Measurements from ENCODE around the gene TBC1D8. TPM values are rescaled to one million over a fixed set of nuclear protein-coding genes. Genes with fewer than 3 reads are reported as not detected.

Gene TBC1D8
- total RNA-seq, 2 donors from 2014 or later, result 86.1 to 149 TPM

DNA sequence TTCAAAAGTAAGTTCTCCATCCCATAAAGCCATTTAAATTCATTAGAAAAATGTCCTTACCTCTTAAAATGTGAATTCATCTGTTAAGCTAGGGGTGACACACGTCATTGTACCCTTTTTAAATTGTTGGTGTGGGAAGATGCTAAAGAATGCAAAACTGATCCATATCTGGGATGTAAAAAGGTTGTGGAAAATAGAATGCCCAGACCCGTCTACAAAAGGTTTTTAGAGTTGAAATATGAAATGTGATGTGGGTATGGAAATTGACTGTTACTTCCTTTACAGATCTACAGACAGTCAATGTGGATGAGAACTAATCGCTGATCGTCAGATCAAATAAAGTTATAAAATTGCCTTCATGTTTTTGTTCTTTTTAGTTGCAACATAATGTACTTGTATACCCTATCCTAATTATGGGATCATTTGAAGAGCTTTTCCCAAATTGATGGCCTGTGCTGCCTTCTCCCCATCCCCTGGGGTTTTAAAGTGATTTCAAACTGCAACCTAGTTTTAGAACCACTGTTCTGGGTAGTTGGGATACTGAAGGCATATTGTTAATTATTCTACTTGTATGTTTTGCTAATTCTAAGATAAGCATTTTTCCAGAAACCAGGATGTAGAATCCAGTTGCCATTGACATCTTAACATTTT, 145.0 kb downstream of the TBC1D8 start:
- H3K27me3 ChIP-seq (replicated peaks; ENCODE audit: insufficient read depth), result no peaks in the 10 kb centered on the region
- DNase-seq (ENCODE audit: low spot score), result no peak
- H3K9me3 ChIP-seq, result no peaks in the 10 kb centered on the region
- peaks cover 5% of the 10 kb centered on the region for H3K4me1 ChIP-seq (replicated peaks)
- no peak for TF ChIP-seq POLR2A (IDR thresholded peaks at IDR 0.05)
- TF ChIP-seq, protein P1, sequence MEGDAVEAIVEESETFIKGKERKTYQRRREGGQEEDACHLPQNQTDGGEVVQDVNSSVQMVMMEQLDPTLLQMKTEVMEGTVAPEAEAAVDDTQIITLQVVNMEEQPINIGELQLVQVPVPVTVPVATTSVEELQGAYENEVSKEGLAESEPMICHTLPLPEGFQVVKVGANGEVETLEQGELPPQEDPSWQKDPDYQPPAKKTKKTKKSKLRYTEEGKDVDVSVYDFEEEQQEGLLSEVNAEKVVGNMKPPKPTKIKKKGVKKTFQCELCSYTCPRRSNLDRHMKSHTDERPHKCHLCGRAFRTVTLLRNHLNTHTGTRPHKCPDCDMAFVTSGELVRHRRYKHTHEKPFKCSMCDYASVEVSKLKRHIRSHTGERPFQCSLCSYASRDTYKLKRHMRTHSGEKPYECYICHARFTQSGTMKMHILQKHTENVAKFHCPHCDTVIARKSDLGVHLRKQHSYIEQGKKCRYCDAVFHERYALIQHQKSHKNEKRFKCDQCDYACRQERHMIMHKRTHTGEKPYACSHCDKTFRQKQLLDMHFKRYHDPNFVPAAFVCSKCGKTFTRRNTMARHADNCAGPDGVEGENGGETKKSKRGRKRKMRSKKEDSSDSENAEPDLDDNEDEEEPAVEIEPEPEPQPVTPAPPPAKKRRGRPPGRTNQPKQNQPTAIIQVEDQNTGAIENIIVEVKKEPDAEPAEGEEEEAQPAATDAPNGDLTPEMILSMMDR (IDR thresholded peaks at IDR 0.05), result no peak
- TF ChIP-seq POLR2AphosphoS5 (IDR thresholded peaks at IDR 0.05), result no peak
- WGBS, result 60% methylated on average over 4 of the region's 4 CpGs
- no peak overlapping the region for H3K4me3 ChIP-seq
- H3K27ac ChIP-seq, result no peak overlapping the region
- peaks cover 5 to 16% of the 10 kb centered on the region in 2 donors for H3K36me3 ChIP-seq
- intact Hi-C loops (cut with DNase I), result no loop called here

DNA sequence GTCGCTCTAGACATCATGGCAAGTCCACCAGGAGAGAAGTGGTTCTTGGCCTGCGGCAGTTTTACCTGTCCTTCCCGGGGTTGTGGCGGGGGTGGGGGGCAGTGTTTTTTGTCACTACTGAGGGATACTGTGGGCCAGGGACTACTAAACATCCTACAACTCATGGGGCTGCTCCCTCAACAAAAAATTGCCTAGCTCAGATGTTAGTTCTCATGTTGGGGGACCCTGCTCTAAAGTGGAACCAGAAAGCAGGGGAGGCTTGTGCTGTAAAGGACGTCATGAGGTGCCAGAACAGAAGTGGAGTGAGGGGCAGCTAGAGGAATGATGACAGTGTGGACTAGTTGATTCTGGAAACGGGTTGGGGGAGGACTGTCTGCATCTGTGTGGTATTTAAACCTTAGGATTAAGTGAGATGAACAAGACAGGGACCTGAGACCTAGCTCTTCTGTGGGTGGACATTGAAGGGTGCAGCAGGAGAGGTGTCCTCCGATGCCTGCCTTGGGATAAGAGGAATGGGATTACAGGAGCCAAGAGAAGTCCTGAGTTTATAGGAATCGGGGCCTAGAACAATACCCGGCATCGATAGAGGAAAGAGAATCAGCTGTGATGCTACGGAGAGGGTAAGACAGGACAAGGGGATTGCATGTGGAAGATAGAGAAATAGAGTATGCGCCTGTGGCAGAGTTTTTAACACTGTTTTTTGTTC, 146.4 kb downstream of the TBC1D8 start:
- TF ChIP-seq POLR2AphosphoS5 (IDR thresholded peaks at IDR 0.05) (no peak), POLR2A (IDR thresholded peaks at IDR 0.05) (no peak)
- TF ChIP-seq, protein P1 (IDR thresholded peaks at IDR 0.05), result no peak
- DNase-seq (ENCODE audit: low spot score), result no peak
- Histone ChIP-seq H3K27ac (no peak overlapping the region), H3K36me3 (peaks cover 5 to 16% of the 10 kb centered on the region in 2 donors), H3K4me3 (no peak overlapping the region), H3K27me3 (replicated peaks; ENCODE audit: insufficient read depth) (no peaks in the 10 kb centered on the region), H3K9me3 (no peaks in the 10 kb centered on the region), H3K4me1 (replicated peaks) (peaks cover 5% of the 10 kb centered on the region)
- 93% methylated on average over 12 of the region's 12 CpGs for WGBS
- intact Hi-C loops (cut with DNase I), result no loop called here

DNA sequence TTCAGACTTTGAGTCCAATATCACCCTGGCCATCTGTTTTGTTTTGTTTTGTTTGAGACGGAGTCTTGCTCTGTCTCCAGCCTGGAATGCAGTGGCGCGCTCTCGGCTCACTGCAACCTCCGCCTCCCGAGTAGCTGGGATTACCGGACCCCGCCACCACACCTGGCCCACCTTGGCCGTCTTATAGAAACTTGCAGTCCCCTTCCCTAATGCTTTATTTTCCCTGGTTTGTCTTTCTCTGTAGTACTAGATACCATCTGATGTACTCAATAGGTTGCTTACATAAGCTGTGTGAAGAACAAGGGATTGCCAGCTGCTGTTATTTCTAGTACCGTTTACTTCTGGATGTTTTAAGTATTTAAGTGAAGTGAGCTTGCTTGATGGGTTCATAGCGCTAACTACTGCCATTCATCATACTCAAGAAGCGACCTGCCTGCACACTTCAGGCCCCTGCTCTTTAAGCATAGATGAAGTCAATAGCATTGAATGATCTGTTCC, 147.9 kb downstream of the TBC1D8 start:
- H3K36me3 ChIP-seq, result peaks cover 5 to 16% of the 10 kb centered on the region in 2 donors
- peak overlapping the region; percentile 55 to 73 for H3K4me3 ChIP-seq
- intact Hi-C loops (cut with DNase I), result no loop called here
- TF ChIP-seq, protein P1 (IDR thresholded peaks at IDR 0.05), result no peak
- TF ChIP-seq POLR2AphosphoS5 (IDR thresholded peaks at IDR 0.05) (no peak), POLR2A (IDR thresholded peaks at IDR 0.05) (no peak)
- peak overlapping the region; percentile 77 to 81 for H3K27ac ChIP-seq
- no peaks in the 10 kb centered on the region for H3K27me3 ChIP-seq (replicated peaks; ENCODE audit: insufficient read depth)
- WGBS, result 26% methylated on average over 12 of the region's 12 CpGs
- no peaks in the 10 kb centered on the region for H3K9me3 ChIP-seq
- H3K4me1 ChIP-seq (replicated peaks), result peaks cover 5% of the 10 kb centered on the region
- DNase-seq (ENCODE audit: low spot score), result no peak

DNA sequence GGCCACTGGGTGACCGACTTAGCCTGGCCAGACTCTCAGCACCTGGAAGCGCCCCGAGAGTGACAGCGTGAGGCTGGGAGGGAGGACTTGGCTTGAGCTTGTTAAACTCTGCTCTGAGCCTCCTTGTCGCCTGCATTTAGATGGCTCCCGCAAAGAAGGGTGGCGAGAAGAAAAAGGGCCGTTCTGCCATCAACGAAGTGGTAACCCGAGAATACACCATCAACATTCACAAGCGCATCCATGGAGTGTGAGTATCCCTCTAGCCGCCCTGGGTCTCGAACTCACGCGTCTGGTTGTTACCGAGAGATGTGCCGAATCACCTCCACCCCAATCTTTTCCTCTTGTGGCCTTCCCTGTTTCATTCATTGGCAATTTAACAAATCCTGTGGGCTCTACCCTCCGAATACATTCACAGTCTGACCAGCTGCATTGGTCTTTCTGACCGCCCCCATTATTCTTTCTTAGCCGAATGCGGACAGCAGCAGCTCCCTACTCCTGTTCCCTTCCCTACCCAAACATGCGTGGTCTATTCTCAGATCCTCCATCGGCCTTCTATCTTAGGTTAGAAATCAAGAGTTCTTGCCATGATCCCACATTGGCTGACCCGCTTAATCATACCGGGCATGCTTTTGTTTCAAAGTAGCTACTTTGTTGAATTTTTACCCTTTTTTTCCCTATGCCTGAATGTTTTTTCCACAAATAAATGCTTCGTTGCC, 148.5 kb downstream of the TBC1D8 start:
- Histone ChIP-seq H3K4me3 (peak overlapping the region; percentile 55 to 73), H3K4me1 (replicated peaks) (peaks cover 3% of the 10 kb centered on the region), H3K36me3 (peaks cover 5 to 16% of the 10 kb centered on the region in 2 donors), H3K27me3 (replicated peaks; ENCODE audit: insufficient read depth) (no peaks in the 10 kb centered on the region), H3K9me3 (no peaks in the 10 kb centered on the region), H3K27ac (peak overlapping the region; percentile 77 to 81)
- WGBS, result 2% methylated on average over 26 of the region's 26 CpGs
- intact Hi-C loops (cut with DNase I), result no loop called here
- no peak for DNase-seq (ENCODE audit: low spot score)
- TF ChIP-seq POLR2A (IDR thresholded peaks at IDR 0.05) (no peak), POLR2AphosphoS5 (IDR thresholded peaks at IDR 0.05) (no peak)
- TF ChIP-seq, protein P1 (IDR thresholded peaks at IDR 0.05), result no peak

Data from prostate gland (tissue), 2 donors.